Amygdala (tissue), 56 donors: Measurements from ENCODE around the gene ATP4A.
"Not testable (repeated sequence)": the region's sequence is repeated elsewhere in the genome, so short reads cannot be mapped to it uniquely, and the experiment has no call there.

Source experiments
- DNase-seq, 56 donors: peaks; one replicate each; lab custom pipeline; 2025; lab: John Stamatoyannopoulos, UW

Gene ATP4A

DNA sequence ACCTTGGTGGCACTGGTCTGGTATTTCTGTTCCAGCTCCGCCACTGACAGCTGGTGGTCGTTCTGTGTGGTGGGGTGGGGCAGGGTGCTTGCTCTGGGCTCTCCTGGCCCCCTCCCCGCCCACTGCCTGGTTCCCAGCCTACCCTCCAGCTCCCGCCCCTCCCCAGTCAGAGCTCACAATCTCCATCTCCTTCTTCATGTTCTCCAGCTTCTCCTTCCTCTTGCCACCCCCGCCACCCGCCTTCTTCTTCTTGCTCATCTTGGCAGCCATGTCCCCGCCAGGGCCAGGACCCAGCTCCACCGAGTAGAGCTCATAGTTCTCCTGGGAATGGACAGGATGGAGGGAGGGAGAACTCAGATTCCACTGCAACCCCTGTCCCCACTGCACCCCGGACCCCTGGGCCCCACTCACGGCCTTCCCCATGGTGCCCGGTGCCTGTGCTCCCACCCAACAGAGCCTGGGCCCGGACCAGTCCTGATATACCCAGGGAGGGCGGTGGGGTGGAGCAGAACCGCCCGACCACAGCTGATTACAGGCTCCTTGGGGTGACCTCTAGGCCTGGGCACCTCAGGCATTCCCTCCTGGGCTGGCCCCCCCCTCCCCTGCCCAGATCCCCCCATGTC is at the start of gene ATP4A:
Gene ATP4A (minus strand): TSS at position 452 of the 623 bp plus-strand sequence. CDS start 29 bp downstream, at position 423.
- no peak for DNase-seq

GRCh38 chr19:35612559-35613321 is 49.3 kb upstream of the ATP4A start, which contains the start of gene HAUS5:
Gene HAUS5 (plus strand): TSS chr19:35612735. CDS start chr19:35612795, 60 bp downstream.
- DNase-seq, result peak in 55 of 56 donors; percentile 34 to 95 (median 80)

GRCh38 chr19:35612224-35612558 is 48.7 kb upstream of the ATP4A start:
- no peak for DNase-seq

- DNase-seq, result no peak
Measured at GRCh38 chr19:35609851-35610353, 46.4 kb upstream of the ATP4A start.

DNA sequence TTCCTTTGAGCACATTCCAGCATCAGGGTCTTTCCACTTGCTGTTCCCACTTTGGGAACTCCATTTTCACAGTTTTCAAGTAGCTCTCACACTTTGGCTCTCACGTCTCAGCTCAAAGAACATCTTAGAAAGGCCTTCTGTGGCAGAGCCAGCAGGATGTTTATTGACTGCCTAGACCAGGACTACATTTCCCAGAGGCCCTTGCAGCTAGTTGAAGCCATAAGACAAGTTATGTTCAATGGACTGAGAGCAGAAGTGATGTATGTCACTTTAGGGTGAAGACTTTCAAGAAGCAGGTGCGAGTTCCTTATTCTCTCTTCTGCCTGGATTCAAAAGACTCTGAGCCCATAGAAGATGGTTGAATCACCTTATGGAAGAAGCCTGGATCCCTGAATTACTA is 44.8 kb upstream of the ATP4A start:
- DNase-seq, result no peak

DNA sequence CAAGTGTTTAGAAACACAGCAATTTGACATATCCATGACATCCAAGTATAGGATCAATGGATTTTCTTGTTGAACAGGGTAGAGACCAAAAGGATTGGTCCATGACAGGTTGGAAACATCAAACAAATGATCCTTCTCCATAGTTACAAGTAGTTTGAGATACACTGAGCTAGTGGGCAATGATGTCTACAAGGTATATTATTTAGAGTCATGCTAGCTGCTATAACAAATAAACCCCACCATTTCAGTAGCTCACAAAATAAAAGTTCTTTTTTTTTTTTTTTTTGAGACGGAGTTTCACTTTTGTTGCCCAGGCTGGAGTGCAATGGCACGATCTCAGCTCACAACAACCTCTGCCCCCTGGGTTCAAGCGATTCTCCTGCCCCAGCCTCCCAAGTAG is 44.2 kb upstream of the ATP4A start:
- no peak for DNase-seq

DNA sequence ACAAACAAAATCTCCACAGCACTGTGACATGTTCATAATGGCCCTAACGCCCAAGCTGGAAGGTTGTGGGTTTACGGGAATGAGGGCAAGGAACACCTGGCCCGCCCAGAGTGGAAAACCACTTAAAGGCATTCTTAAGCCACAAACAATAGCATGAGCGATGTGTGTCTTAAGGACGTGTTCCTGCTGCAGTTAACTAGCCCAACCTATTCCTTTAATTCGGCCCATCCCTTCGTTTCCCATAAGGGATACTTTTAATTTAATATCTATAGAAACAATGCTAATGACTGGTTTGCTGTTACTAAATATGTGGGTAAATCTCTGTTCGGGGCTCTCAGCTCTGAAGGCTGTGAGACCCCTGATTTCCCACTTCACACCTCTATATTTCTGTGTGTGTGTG is 43.7 kb upstream of the ATP4A start:
- DNase-seq, result not testable (repeated sequence)

DNA sequence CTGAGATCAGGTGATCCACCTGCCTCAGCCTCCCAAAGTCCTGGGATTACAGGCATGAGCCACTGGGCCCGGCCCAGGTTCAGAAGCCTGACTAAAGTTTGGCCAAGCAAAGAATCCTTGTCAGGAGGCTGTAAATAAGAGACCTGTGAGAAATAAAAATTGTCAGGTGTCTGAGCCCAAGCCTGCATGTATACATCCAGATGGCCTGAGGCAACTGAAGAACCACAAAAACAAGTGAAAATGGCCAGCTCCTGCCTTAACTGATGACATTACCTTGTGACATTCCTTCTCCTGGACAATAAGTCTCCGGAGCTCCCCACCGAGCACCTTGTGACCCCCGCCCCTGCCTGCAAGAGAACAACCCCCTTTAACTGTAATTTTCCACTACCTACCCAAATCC is 41.0 kb upstream of the ATP4A start:
- DNase-seq, result not testable (repeated sequence)

DNA sequence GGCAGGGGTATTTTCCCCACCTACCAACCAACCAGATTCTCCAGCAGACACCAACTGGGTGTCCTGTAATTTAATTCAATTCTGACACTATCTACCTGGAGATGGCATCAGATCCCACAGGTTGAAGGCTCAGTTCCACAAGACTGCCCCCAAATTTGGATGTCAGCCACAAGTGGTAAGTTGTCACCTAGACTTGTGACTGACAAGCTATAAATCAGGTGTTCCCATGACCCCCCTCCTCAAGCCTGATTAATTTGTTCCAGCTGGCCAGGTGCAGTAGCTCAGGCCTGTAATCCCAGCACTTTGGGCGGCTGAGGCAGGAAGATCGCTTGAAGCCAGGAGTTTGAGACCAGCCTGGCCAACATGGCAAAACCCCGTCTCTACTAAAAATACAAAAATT is 38.5 kb upstream of the ATP4A start:
- no peak for DNase-seq

GRCh38 chr19:35596366-35596999 is 33.0 kb upstream of the ATP4A start:
- no peak for DNase-seq

- no peak for DNase-seq
Measured at GRCh38 chr19:35595928-35596327, 32.5 kb upstream of the ATP4A start.

- DNase-seq, result not testable (repeated sequence)
Measured at GRCh38 chr19:35595026-35595425, 31.6 kb upstream of the ATP4A start.

- DNase-seq, result peak in 1 of 56 donors; percentile 5
Measured at GRCh38 chr19:35592226-35592625, 28.8 kb upstream of the ATP4A start.

DNA sequence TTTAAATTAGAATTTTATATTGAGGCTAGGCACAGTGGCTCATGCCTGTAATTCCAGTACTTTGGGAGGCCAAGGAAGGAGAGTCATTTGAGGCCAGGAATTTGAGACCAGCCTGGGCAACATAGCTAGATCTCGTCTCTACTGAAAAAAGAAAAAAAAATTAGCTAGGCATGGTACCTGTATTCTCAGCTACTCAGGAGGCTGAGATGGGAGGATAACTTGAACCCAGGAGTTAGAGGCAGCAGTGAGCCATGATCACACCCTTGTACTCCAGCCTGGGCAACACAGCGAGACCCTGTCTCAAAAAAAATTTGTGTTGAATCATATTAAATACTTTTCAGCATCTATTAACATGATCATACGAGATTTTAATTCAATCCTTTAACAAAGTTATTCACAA is 27.4 kb upstream of the ATP4A start:
- no peak for DNase-seq

GRCh38 chr19:35587321-35587720 is 23.9 kb upstream of the ATP4A start:
- DNase-seq, result no peak

GRCh38 chr19:35585848-35586247 is 22.4 kb upstream of the ATP4A start, which contains the start of gene PMIS2:
Gene PMIS2 (plus strand): TSS chr19:35586173. CDS start chr19:35586260, 87 bp downstream.
- DNase-seq, result peak in 3 of 56 donors; percentile 2 to 26 (median 7)

- no peak for DNase-seq
Measured at GRCh38 chr19:35582760-35583159, 19.3 kb upstream of the ATP4A start.

GRCh38 chr19:35578707-35579106 is 15.2 kb upstream of the ATP4A start:
- no peak for DNase-seq

DNA sequence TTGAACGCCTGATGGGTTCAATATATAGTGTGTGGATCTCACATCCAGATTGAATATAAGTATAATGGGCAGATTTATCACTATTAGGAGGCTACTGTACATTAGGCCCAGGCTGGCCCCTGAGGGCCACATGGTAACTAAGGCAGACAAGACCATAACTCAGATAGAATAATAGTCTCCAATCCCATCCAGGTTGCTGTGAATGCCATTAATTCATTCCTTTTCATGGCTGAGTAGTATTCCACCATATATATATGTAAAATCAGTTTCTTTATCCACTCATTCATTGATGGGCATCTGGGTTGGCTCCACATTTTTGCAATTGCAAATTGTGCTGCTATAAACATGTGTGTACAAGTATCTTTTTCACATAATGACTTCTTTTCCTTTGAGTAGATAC is 14.5 kb upstream of the ATP4A start:
- DNase-seq, result no peak

DNA sequence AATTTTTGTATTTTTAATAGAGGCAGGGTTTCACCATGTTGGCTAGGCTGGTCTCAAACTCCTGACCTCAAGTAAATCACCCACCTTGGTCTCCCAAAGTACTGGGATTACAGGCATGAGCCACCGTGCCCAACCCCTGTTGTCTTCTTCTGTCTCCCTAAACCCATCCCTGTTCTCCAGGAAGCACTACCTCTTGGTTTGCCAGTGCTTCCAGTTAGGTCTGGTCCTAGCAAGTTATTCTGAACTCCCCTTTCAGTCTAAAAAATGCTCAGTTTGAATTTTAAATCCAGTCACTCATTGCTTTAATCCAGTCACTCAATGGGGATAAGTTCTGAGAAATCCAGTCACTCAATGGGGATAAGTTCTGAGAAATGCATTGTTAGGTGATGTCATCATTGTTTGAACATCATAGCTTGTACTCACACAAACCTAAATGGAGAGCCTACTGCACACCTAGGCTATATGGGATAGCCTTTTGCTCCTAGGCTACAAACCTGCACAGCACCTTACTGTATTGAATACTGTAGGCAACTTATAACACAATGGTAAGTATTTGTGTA is 8.0 kb upstream of the ATP4A start:
- DNase-seq, result no peak

GRCh38 chr19:35569281-35569781 is 5.9 kb upstream of the ATP4A start:
- no peak for DNase-seq
